LNCAP (cell line): ENCODE measurements around the gene CCDC18.

Source experiments
- CTCF ChIP-seq: fragments of 450-650 bp; IDR thresholded peaks from 2 replicates; pipeline ENCODE4 v1.5.1; 2017; ENCODE audit warnings: mild to moderate bottlenecking

The CCDC18 gene

GRCh38 chr1:93223023-93223675 lies 42.6 kb downstream of the CCDC18 start:
- TF ChIP-seq CTCF = no peak

GRCh38 chr1:93235261-93235660 lies 54.7 kb downstream of the CCDC18 start:
- TF ChIP-seq CTCF = no peak

GRCh38 chr1:93237021-93237420 lies 56.5 kb downstream of the CCDC18 start:
- no peak for TF ChIP-seq CTCF

- TF ChIP-seq CTCF = no peak
Observed at GRCh38 chr1:93238425-93238824, 57.9 kb downstream of the CCDC18 start.

GRCh38 chr1:93239863-93240262 lies 59.3 kb downstream of the CCDC18 start:
- no peak for TF ChIP-seq CTCF

GRCh38 chr1:93244298-93245069 lies 64.0 kb downstream of the CCDC18 start:
- TF ChIP-seq CTCF = no peak

- TF ChIP-seq CTCF = no peak
Observed at GRCh38 chr1:93251966-93252365, 71.4 kb downstream of the CCDC18 start.
